HG03039 (cell line): ENCODE measurements around the gene COPG2.
A peak's percentile ranks its signal among the peaks of the same experiment; 100 is the strongest.
"Not testable (repeated sequence)": the region's sequence is repeated elsewhere in the genome, so short reads cannot be mapped to it uniquely, and the experiment has no call there.

ENCODE experiments used
- ATAC-seq: cut with Tn5 transposase; IDR thresholded peaks from one replicate; pipeline ENCODE4 v1.9.1; 2021; ENCODE audit warnings: mild to moderate bottlenecking, moderate library complexity; ENCODE audit not compliant: unreplicated experiment

Gene COPG2

GRCh38 chr7:130668258-130669084 lies at the start of gene COPG2:
Gene COPG2 (minus strand): TSS chr7:130668748. CDS start chr7:130668668, 80 bp downstream.
- ATAC-seq: peak; percentile 94

- no peak for ATAC-seq
Observed at GRCh38 chr7:130712416-130712815, 43.9 kb upstream of the COPG2 start.

- no peak for ATAC-seq
Observed at GRCh38 chr7:130708766-130709165, 40.2 kb upstream of the COPG2 start.

- ATAC-seq: no peak
Observed at GRCh38 chr7:130708001-130708400, 39.5 kb upstream of the COPG2 start.

GRCh38 chr7:130703851-130704250 lies 35.3 kb upstream of the COPG2 start:
- ATAC-seq: no peak

- ATAC-seq: no peak
Observed at GRCh38 chr7:130701650-130702049, 33.1 kb upstream of the COPG2 start.

DNA sequence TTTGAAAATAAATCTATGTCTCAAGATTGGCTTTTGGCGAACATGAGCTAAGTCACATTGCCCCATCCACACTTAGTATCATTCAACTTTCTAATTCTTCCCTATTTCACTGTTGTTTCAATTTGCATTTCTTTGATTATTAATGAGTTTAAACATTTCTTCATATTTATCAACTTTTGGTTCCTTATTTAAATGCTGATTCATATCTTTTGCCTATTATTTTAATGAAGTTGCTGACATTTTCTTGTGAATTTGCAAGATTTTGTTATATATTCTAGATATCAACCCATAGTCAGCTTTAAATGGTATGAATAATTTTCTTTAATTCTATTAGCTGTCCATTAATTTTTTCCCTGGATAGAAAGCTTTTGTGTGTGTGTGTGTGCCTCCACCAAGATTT lies 32.2 kb upstream of the COPG2 start:
- no peak for ATAC-seq

GRCh38 chr7:130699686-130700085 lies 31.1 kb upstream of the COPG2 start:
- no peak for ATAC-seq

DNA sequence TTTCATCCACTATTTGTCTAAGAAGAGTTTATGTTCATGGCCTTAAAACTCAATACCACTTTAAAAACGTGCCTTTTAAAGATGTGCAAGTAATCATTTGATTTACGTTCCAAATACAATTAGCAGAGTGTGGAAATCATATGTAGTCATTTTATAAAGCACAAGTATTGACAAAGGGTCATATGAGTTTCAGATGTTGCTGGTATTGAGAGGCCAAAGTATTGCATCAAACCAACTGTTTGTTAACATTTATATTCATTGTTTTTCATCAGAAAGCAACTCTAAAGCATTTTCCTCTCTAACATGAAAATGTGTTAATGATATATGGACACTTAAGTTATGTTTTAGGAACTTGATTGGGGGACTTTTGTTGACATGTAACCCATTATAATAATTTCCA lies 29.3 kb upstream of the COPG2 start:
- no peak for ATAC-seq

DNA sequence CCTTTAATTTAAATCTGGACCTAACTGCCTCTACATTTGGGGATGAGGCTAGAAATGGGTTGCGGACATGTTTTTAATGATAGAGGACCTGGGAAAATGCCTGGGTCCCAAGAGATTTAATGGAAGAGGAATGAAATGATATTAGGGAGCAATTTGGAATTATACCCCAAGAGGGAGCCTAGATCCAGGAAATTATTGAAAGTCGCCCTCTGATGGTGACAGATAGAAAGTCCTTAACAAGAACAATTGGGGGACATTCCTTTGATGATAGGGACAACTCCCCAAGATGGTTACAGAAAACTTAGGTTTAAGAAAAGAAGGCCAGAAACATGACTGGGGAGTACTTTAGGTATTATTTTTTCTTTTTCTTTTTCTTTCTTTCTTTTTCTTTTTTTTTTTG lies 27.3 kb upstream of the COPG2 start:
- ATAC-seq: no peak

GRCh38 chr7:130692396-130692795 lies 23.8 kb upstream of the COPG2 start:
- not testable (repeated sequence) for ATAC-seq

GRCh38 chr7:130689683-130690082 lies 21.1 kb upstream of the COPG2 start:
- ATAC-seq: no peak

- ATAC-seq: no peak
Observed at GRCh38 chr7:130683026-130683425, 14.5 kb upstream of the COPG2 start.

DNA sequence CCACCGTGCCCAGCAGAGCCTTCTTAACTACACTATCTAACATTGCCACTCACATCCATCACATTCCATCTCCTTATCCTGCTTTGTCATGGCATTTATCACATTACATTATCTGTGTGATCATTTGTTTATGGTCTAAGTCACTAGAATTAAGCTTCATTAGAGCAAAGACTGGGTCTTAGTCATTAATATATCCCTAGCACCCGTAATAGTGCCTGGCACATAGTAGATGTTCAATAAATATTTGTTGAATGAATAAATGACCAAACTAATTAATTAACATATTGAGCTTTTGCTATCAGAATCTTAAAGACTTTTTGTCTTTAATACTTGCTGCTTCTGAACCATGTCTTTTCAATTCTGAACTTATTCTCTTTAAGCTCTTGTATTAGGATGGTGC lies 5.9 kb upstream of the COPG2 start:
- ATAC-seq: no peak

DNA sequence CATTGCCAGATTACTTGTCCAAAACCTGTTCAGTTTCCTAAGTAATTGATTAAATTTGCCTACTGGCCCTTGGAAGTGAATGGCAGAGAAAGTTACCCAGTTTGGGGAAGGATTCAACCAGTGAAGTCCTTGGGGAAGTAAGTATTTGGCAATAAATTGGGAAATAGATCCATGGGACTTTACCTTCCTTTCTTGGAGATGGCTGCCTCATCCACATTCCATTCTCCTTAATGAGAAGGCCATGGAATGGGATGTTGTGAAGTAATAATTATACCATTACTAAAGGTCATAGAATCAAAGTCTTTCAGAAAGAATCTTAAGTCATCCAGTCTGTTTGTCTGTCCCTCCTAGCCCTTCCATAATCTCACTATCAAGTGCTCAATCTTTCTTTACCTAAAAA lies 4.5 kb upstream of the COPG2 start:
- ATAC-seq: no peak

GRCh38 chr7:130672146-130672545 lies 3.6 kb upstream of the COPG2 start:
- ATAC-seq: no peak

DNA sequence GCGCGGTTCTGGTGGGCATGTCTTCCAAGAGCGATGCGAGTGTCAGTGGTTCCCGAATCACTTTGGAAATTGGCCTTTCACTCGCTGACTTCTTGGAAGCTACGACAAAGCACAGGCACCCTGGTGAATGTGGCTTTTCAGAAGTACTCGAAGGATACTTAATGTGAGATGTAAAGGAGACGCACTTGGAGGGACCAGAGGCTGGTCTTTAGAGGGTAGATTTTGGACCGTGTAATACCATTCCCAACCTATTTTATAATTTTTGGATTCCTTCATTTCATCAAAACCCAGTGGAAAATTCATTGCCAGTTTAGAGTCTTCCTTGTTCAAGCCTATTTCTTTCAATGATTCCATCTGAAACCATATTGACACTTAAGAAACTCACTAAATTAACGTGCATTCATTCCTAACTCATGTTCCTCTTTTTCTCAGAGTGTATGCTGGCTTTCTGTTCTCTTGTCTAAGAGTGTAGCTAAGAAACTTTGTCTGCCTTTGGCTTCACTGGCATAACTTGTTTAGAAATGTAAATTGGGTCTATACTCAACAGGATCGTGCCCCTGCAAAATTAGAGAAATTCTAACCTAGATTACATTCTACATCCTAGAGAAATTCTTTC lies 645 bp upstream of the COPG2 start:
- no peak for ATAC-seq

DNA sequence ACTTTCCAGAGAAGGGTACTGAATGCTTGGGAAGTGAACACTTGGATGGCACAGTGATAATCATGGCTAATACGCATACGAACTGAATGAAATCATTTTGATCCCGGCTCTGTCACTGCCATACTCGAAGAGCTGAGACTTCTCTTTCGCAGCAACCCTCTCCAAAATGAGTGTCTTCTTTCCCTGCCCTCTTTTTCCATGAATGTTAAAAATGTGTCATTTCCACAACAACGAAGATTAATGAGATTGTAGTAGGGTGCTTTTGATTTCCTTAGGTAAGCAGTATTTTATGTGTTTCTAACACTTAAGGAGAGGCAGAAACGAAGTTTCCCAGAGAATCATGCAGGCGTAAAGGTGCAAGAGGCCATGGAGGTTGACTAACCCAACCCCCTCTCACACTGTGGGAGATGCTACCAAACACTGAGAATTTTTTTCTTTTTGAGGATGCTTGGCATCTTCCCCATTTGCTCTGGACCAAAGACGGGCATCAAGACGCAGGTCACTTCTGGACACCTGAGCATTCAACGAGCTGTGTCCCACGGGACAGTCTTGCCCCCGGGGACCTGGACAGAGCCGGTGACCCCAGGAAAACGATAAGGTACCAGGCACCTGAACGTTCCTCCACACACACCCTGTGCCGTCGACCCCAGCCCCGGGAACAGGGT lies 823 bp downstream of the COPG2 start:
- ATAC-seq: no peak

GRCh38 chr7:130662426-130662825 lies 6.1 kb downstream of the COPG2 start:
- no peak for ATAC-seq

GRCh38 chr7:130655286-130655685 lies 13.3 kb downstream of the COPG2 start:
- ATAC-seq: no peak

DNA sequence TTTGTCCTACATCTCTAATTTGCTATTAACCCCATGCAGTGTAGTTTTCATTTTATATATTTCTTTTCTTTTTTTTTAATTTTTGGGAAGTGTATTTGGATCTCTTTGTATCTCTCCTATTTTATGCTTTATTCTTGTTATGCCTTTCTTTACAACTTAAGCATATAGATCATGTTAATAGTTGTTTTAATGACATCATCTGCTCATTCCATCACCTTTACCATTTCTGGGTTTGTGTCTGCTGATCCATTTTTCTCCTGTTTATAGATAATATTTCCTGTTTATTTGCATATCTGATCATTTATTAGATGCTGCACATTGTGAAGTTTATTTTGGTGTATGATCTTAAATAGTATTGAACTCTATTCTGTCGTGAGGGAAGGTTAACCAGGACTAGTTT lies 13.7 kb downstream of the COPG2 start:
- ATAC-seq: no peak

DNA sequence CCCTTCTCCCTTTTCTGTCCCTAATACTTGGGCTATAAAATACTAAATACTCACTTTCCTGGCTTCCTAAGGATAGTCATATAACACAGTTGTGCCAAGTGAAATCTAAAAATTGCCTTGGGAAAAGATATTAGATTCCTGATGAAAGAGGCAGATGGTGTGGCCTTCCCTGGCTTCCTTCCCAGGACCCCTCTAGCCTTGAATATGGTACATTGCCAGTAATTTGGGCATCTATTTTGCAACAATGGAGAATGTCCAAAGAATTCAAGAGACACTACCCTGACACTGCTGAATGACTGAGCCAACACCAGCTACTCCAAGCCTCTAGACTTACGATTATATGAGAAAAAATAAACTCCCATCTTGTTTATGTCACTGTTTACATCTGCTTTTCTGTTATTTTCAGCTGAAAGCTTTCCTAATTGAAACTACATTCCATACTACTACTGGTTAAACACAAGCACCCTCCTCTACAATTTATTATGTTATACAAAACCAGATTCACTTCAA lies 17.9 kb downstream of the COPG2 start:
- ATAC-seq: no peak
